ENCODE measurements around the gene GADD45G. TPM values are rescaled to one million over a fixed set of nuclear protein-coding genes. Genes with fewer than 3 reads are reported as not detected.

The GADD45G gene
- total RNA-seq, 1 donor from 2014 or later = 5.6 TPM

DNA sequence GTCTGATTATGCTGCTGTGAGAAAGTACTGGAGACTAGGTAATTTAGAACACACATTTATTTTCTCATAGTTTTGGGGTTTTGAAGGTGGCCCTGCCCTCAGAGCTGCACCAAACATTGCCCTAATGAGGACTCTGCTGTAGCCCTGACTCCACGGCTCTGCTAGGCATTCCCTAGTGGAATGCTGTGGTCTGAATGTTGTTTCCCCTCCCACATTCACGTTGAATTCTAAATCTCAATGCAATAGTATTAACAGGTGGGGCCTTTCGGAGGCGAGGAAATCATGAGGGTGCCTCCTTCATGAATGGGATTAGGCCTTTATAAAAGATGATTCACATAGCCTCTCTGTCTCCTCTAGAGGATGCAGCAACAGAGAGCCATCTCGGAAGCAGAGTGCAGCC lies 25.7 kb downstream of the GADD45G start:
- DNase-seq = no peak

DNA sequence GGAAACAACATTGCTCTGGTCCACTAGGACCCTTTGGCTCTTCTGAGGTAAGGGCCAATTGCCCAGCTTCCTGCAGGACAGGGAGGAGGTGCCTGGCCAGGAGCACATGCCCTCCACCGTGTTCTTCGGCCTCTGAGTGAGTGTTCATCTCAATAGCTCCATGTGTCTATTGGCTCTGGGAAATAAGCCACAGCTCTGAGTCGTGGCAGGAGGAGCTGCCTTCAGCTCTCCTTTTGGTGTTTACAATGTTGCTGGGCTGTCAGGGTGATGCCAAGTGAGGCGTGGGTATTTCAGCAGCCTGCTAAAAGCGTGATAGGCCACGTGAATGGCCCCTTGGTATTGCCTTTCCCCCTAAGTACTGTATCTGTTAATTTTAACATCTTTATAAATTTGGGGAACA lies 26.6 kb downstream of the GADD45G start:
- DNase-seq = no peak

DNA sequence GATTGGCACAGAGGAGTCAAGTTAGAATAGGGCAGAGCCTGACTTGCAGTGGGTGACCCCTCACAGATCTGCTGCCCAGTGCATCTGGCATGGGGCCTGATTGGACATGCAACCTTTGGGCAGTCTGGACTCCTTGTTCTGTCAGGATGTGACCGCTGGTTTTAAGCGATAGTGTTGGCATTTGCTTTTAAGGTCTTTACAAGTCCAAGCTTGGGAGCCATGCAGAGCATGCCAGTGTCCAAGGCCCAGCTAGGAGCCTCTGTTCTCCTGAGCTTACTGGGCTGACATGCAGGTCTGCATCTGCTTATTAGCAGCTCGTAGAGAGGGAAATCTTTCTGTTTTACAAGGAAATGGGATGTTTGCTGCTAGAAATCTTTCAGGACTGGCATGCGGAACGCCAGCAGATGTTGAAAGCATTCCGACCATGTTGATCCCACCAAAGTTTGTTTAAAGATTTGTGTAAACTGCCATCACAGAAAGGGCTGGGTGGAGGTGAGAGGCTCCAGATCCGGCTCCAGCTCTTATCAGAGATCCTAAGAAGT lies 27.5 kb downstream of the GADD45G start:
- no peak for DNase-seq

DNA sequence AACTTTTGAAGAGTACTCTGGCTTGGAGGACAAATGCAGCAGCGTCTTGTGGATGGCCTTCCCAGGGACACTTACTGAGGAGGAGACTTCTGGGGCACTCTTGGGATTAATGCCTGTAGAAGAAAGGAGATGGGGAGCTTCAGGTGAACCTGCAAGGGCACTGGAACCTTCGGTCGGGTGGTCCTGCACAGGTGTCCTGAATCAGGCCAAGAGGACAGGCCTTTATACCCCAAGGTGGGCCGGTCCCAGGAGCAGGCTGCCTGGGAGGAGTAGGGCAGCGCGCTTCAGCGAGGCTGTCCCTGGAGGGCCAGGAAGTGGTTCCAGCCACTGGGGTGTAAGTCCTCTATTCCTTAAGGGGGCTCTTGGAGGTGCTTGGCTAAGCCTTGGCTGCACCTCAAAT lies 27.9 kb downstream of the GADD45G start:
- DNase-seq = no peak

DNA sequence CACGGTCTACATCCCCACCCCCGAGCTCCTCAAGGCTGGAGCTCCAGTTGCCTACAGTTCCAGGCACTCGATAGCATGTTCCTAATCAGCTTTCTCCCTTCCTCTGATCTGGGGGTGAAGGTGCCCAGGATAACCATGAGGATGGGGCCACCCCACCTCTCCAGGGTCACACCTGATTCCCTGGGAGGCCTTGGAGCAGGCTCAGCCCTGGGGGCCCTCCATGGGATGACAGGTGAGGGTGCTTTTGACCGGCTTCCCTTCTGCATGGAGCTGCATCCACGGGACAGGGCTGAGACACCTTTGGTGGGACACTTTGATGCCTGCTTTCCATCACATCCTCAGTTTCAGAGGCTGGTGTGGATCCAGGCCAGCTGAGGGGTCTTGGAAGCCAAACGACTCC lies 28.6 kb downstream of the GADD45G start:
- no peak for DNase-seq

DNA sequence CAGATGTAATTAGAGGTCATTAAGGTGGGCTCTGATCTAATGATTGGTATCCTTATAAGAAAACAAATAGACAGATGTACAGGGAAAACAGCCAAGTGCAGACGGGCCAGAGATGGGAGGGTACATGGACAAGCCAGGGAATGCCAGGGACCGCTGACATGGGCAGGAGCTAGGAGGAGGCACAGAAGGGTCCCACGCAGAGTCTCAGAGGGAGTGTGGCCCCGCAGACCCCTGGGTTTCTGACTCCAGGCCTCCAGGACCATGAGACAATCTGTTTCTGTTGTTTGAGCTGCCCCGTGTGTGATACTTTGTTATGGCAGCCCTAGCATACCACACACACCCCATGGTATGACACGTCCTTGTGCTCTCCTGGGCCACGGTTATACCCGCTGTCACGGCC lies 29.1 kb downstream of the GADD45G start:
- DNase-seq = no peak

DNA sequence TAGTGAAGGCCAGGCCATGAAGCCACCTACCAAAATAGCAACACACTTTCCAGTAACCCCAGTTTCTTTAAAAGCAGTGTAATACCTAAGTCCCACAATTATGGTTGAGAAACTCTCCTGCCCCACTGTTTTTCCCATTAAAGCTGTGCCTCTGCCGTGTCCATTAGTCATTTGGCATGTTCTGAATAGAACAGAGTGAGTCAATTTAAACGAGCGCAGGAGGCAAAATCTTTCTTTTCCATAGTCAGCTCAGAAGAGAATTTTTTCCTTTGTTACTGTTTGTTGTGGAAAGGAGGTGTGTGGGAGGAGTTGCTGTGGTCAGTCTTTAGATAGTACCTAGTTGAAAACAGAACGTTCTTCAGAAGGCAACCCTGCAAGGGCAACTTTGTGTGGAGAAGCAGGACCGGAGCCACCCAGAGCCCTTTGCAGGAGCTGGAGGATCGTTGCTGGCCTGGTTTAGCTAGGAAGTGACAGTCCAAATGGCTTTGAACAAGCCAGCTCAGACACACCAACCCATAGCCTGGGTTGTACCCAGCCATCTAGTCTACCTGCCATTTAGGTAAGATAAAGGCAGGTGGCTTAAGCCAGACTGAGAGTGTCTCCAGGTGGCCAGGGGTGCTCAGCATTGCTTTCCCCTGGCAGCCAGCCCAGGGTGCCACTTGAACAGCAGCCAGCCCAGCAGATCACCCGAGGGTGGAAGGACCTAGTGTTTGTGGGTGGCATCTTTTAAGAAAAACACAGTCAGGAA lies 30.4 kb downstream of the GADD45G start:
- DNase-seq = peak; percentile 20

DNA sequence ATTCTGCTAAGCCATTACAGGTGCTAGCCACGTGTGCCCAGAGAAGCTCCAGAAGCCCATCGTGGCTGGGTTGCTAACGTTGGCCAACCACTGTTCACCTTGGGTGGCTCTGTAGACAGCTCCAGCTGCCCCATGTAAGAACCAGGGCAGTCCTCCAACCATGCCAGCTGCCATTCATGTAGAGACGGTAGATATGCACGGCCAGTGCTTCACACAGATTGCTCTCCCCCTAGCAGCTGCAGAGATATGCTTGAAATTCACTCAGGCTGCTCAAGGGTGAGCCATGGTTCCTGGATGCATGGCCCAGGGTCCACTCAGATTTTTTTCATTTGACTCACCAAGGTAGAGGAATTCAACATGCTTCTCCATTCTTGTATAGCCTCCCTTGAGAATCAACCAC lies 31.0 kb downstream of the GADD45G start:
- DNase-seq = no peak

DNA sequence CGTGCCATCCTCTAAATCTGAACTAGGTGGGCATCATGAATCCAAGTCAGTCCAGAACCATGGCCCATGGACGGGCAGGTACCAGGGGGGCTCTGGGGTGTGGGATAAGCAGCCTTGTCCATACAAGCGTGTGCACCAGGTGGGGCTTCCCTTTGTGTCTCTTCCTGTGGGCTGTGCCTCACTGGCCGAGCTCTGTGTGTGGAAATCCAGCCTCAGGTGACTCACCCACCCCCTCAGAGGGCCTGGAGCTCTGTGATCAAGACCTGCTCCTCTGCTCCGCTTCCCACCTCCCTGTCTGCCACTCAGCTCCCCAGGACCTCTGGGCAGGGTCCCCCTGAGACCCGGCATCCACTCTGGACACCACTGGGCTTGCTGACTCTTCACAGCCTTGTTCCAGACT lies 33.0 kb downstream of the GADD45G start:
- DNase-seq = no peak

DNA sequence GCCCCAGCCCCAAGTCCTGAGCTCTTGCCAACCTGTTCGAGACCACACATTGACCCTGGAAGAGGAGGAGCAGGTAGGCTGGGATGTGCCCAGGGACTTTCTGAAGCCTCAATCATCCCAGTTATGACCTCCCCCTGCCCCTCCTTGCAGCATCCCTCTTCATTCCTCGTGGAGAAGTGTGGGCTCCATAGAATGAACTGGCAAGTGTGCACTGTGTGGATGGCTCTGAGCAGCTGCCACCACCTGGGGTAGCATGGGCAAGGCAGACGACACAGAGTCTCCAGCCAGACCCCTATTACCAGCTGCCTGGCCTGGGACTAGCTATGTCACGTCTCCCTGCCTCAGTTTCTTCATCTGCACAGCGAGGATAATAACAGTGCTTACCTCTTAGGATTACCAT lies 33.5 kb downstream of the GADD45G start:
- DNase-seq = no peak

DNA sequence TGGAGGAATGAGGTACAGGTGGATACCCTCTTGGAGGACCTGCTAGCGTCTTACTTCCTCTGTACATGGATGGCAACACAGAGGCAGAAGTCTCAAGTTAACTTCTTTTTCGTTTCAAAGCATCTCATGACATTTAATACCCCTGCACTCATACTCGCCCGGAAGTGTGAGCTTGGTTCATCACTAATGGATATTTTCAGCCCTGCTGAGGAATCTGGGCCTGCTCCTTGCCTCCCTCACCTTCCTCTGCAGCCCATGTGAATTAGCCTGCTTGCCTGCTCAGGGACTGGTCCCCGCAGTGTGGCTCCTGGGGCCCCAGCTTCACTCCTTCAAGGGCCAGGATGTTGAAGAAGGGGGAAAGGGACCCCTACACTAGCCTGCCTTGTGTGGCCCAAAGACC lies 34.1 kb downstream of the GADD45G start:
- DNase-seq = no peak

DNA sequence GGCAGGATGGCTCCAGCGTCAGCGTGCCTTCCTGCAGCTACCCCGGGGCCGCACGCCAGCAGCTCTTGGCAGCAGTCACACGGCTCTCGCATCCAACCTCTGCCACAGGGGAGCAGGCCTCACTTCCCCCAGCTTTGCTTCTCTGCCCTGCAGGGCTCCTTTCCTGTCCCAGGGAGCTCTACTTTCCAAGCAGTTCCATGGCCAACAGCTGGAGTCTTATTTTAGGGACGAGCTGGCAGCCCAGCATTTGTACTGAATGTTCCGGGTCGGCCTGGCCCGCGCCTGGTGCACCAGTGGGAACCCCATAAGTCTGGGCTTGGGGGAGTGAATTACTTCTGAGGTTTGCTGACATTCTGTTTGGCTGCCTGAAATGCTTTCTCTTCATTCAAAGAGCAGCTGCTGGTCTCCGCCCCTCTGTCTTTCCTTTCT lies 34.6 kb downstream of the GADD45G start:
- peak; percentile 56 for DNase-seq

DNA sequence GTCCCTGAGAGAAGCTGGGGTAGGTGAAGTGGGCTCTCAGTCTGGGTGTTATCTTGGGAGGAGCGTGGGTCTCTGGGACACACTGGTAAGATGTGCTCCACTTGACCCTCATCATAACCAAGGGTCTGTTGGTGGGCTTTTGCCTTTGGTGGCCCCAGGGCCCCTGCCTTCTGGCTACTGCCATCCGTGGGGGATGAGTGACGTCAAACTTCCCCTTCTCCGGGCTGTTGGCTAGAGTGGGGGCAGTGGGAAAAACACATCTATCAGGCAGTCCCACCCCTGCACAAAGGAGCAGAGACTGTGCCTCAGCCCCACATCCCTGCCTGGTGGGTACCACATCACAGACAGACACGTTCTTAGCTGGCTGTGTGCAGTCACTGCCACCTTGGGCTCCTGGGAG lies 35.1 kb downstream of the GADD45G start:
- no peak for DNase-seq

DNA sequence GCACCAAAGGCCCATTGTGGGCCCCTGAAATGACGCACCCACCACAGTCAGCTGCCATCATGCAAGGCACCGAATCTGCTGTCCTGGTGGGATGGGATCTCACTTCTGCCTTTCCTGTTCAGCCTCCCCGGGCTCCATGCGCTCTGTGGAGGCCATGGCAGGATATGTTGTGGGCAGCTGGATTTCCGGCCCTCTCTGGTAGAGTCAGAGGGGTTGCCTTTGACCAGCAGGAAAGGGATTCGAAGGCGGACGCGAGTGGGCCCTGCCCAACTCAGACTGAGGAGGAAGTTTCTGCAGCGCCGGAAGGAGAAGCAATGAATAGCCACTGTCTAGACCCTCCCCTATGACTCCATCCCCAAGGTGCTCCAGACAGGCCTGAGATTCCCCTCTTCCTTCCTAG lies 35.5 kb downstream of the GADD45G start:
- DNase-seq = no peak

DNA sequence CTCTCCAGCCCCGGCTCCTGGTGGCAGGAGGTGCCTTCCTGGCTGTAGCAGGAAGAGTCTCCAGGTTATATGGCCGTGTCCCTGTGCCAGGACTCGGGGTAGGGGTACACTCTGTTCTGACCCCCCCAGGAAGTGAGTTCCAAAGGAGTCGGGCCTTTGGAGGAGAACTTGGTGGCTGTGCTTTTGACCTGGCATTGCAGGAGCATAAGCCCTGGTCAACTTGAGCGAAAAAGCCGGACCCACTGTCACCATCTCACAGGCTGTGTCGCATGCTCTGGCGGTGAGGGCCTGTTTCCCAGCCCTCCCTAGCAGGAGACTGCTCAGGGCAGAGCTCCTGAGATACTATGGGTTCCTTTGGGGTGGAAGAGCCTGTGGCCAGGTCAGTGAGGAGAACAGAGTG lies 36.0 kb downstream of the GADD45G start:
- no peak for DNase-seq

DNA sequence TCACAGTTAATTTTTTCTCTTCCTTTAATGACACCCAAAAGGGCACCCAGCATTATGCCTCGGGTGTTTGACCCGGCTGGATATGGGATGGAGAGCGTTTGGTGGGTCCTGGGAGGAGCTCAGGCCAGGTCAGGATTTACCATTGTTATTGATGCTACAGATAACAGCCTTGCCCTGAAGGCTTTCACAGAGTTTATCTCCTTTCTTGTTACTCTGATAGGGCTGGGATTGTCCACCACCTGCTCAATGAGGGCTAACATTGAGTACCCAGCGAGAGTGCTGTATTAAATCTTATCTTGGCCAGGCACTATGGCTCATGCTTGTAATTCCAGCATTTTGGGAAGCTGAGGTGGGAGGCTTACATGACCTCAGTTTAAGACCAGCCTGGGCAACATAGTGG lies 37.2 kb downstream of the GADD45G start:
- no peak for DNase-seq

DNA sequence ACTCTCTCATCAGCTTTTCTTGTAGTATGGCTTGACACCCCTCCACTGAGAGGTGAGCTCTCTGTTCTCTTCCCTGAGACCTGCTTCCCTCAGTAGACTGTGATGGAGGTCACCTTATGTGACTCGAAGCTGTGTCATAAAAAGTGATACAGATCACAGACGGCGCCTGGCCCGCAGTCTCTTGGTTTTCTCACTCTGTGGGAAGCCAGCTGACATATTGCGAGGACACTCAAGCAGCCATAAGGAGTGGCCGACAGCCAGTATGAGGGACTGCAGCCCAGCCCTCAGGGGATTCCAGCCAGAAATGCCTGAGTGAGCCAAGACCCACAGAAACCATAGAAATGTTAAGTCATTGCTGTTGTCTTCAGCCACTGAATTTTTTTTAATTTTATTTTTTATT lies 38.0 kb downstream of the GADD45G start:
- no peak for DNase-seq

DNA sequence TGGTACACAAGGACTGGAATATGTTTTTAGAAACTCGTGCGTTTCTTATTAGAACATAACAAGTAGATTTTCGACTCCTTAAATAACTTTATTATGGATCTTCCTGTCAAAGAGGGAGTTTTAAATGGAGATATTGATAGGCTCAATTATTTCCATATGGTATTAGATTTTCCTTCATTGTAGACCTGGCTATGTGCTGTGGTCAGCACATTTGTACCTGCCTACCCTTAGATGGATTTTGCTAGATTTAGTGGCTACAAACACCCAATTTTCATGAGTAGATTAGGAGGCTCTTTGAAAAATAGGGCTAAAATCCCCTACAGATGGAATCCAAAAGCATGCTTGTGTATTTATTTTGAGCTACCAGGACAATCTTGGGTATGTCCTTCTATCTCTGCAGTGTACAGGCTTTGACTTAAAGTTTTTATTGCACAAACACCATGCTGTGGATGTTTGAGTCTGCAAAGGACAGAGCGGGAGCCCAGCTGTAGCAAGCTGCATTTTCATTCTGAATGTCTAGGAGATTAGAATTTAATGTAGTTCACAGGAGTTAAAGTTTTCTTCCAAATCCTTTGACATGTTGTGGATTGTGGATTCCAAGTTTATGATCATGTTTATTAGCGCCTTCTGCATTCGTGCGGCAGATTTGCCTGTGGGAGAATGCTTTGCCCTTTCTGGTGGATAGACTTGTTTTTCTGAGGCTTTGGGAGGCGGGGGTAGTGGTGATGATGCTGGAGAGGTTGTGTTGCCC lies 41.6 kb downstream of the GADD45G start:
- DNase-seq = no peak

DNA sequence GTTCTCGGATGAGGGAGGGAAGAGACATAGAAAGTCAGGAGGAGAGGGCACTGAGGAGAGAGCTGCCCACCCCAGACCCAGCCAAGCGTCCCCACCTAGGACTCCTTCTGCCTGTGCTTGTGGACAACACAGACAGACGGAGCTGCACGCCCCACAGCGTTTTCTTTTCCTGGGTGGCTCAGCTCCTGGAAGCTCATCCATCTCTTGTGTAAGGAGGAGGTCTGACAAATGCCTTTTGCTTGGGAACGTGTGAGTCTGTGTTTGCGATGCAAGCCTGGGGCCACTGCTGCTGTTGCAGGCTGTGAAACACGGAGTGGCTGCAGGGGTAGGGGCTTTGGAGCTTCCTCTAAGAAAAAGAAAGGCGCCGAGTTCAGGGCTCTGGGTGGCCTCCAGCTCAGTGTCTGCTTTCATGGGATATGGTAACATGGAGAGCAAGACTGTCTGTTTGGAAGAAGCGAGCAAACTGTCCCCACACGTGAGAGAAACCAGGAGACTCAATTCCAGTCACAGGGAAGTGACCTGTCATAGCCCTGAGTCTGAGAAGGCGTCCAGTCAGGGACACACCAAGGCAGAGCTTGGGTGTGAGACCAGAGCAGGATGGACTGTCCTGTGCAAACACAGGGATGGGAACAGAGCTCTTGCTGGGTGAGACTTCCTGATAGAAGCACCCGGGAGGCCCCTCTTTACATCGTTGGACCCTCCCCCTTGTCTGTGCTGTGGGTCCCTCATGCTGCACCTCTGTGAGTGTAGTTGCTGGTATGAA lies 42.7 kb downstream of the GADD45G start:
- DNase-seq = no peak

DNA sequence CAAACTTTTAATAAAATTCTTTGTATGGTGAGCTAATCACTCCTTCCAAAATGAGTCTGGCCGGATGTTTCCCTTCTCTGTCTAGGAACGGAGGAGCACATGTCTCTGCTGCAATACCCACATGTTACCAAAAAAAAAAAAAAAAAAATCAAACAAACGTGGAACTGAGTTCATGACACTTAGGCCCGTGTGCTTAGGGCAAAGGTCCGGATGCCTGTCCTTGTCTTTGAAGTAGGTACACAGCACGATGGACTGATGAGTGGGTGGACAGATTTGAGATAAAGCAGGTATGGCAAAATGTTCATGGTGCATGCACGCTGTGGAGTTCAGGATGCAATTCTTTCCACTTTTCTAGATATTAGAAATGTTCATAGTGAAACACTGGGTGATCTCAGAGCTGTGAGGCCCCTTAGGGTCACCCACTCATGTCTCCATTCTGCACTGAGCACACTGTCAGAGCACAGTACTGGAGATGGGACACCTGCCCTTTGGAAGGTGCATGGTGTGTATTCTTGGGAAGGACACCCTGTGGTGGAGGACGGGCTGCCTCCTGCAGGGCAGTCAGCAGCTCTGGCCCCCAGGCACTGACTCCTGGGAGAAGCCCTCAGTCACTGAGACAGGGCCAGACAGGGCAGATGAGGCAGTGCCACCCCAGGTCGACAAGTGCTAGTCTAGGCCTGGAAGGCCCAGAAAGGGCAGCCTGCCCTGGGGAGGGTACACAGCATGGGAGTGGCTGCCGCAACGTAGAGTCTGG lies 43.6 kb downstream of the GADD45G start:
- no peak for DNase-seq

DNA sequence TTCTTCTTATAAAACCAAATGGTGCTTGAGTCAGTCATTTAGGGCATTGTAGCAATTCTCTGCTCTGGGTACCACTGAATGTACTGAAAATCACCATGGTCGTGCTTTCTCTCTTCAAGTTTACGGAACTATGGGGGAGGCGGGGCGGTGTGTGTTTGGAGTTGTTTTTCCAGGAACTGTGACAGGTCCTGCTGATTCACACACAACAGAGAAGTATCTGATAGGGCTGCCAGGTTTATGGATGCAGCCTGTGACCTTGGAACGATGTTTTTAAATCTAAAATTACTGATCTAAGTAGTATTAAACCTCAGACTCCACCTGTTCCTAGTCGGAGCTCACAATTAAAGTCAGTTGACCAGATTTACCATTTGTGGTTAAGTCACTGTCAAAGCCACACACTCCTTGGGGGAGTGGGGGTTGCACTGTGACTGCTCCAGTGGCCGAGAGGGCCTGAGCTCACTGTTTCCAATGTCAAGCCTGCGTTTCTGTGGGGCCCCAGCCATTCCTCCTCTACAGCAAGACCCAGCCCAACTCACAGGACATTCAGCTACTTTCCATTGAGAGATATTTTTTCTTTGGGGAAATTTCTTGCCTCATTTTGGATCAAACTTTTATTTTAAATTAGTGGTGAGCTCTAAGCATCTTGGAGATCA lies 44.4 kb downstream of the GADD45G start:
- no peak for DNase-seq

All from occipital lobe (tissue), 2 donors.